ENCODE results near the gene DUS4L. TPM values are rescaled to one million over a fixed set of nuclear protein-coding genes. Genes with fewer than 3 reads are reported as not detected.

Gene DUS4L
- polyA plus RNA-seq, 1 experiment, result 2.2 TPM

DNA sequence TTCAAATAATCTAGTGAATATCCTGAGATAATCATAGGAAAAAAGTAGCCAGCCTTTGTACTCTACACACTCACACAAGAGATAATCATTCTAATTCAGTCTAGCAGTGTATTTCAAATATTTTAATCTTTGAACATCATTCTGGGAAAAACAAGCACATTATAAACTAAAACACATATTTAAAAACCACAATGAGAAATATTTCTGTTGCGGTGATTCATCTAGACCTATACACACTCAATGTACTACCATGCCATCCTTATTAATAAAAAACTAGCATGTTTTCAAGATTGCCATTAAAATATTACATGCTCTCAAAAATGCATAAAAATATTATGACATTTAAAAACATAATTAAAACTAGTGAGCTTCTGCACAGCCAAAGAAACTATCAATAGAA lies 11.8 kb upstream of the DUS4L start:
- no peak overlapping the region for H3K4me3 ChIP-seq (ENCODE audit: low read depth, low read length)
- POLR2A ChIA-PET, result no interaction called here
- H3K27me3 ChIP-seq (ENCODE audit: control insufficient read depth, insufficient read depth, low read length), result no peaks in the 10 kb centered on the region
- TF ChIP-seq CTCF (IDR thresholded peaks at IDR 0.05; ENCODE audit: insufficient read depth, low read depth, low read length), result no peak
- CTCF ChIA-PET, result no interaction called here
- no peaks in the 10 kb centered on the region; the same call in 1 of the 2 replicates for H3K36me3 ChIP-seq (ENCODE audit: control insufficient read depth, insufficient read depth, low read length)
- DNase-seq (ENCODE audit: low read depth), result no peak

DNA sequence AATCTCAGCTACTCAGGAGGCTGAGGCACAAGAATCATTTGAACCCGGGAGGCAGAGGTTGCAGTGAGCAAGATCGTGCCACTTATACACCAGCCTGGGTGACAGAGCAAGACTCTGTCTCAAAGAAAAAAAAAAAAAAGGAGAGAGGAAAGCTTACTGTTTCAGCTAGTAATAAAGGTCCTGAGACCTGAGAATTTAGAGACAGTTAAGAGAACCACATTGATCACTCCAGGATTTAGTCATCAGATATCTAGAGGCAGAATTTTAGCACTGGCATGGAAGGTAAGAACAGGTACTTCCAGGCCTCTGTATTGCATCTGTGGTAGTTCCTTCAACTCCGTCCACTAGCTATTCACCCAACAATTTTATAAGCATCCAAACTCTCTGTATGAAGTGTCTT lies 7.9 kb upstream of the DUS4L start:
- DNase-seq (ENCODE audit: low read depth), result no peak
- CTCF ChIA-PET, result no interaction called here
- no peak for TF ChIP-seq CTCF (IDR thresholded peaks at IDR 0.05; ENCODE audit: insufficient read depth, low read depth, low read length)
- no peaks in the 10 kb centered on the region for H3K27me3 ChIP-seq (ENCODE audit: control insufficient read depth, insufficient read depth, low read length)
- H3K36me3 ChIP-seq (ENCODE audit: control insufficient read depth, insufficient read depth, low read length), result no peaks in the 10 kb centered on the region; the same call in none of the 2 replicates
- POLR2A ChIA-PET, result no interaction called here
- H3K4me3 ChIP-seq (ENCODE audit: low read depth, low read length), result no peak overlapping the region

DNA sequence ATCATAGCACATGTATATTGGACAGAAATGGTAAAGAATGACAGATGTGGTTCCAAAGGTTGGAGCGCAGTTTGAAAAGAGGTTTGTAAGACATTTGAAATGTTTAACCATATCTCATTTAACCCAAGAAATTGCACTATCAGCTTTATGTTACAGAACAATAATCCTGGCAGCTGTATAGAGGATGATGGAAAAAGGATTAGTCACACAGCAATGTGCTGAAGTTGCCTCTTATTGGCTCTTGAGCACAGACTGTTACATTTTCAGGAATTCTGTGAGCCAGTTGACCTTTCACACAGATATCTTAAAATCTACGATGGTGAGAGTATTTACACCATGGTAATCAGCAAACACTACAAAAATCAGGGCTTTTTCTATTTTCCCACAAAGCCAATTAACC lies 3.9 kb upstream of the DUS4L start:
- H3K27me3 ChIP-seq (ENCODE audit: control insufficient read depth, insufficient read depth, low read length), result no peaks in the 10 kb centered on the region
- no peaks in the 10 kb centered on the region; the same call in none of the 2 replicates for H3K36me3 ChIP-seq (ENCODE audit: control insufficient read depth, insufficient read depth, low read length)
- TF ChIP-seq CTCF (IDR thresholded peaks at IDR 0.05; ENCODE audit: insufficient read depth, low read depth, low read length), result no peak
- ChIA-PET POLR2A (no interaction called here), CTCF (no interaction called here)
- no peak overlapping the region for H3K4me3 ChIP-seq (ENCODE audit: low read depth, low read length)
- no peak for DNase-seq (ENCODE audit: low read depth)

GRCh38 chr7:107560898-107561516 lies 2.8 kb upstream of the DUS4L start:
- Histone ChIP-seq H3K4me3 (ENCODE audit: low read depth, low read length) (no peak overlapping the region), H3K27me3 (ENCODE audit: control insufficient read depth, insufficient read depth, low read length) (no peaks in the 10 kb centered on the region), H3K36me3 (ENCODE audit: control insufficient read depth, insufficient read depth, low read length) (no peaks in the 10 kb centered on the region; the same call in 1 of the 2 replicates)
- POLR2A ChIA-PET, result no interaction called here
- CTCF ChIA-PET, result no interaction called here
- DNase-seq (ENCODE audit: low read depth), result no peak
- no peak for TF ChIP-seq CTCF (IDR thresholded peaks at IDR 0.05; ENCODE audit: insufficient read depth, low read depth, low read length)

- Histone ChIP-seq H3K36me3 (ENCODE audit: control insufficient read depth, insufficient read depth, low read length) (no peaks in the 10 kb centered on the region), H3K4me3 (ENCODE audit: low read depth, low read length) (peak overlapping the region; percentile 92), H3K27me3 (ENCODE audit: control insufficient read depth, insufficient read depth, low read length) (no peaks in the 10 kb centered on the region)
- no peak for TF ChIP-seq CTCF (IDR thresholded peaks at IDR 0.05; ENCODE audit: insufficient read depth, low read depth, low read length)
- ChIA-PET CTCF (interaction anchor here (0.6 to 1.6 kb wide), 2 partner anchors 12 to 37 kb away, joined by 3 to 5 read pairs; no protein-coding TSS in a partner anchor), POLR2A (interaction anchor here (1.4 kb wide), 1 partner anchor 394 kb away, joined by 4 read pairs; the partner anchor contains the start of gene HBP1)
- DNase-seq (ENCODE audit: low read depth), result no peak
Observed at GRCh38 chr7:107563081-107563774, 543 bp upstream of the DUS4L start.

Data from BJ (cell line).